Activated CD4-positive, alpha-beta T cell treated with anti-CD3 and anti-CD28 coated beads, Interleukin-2, amount 10 ng/mL, durations not matched to agents 24 days and 14 days (primary cell): Measurements from ENCODE around the gene NIM1K. TPM values are rescaled to one million over a fixed set of nuclear protein-coding genes. Genes with fewer than 3 reads are reported as not detected.

Source experiments
- total RNA-seq: library from RNA; stranded (reverse); gene quantifications from 2 replicates; pipeline ENCODE4 v1.2.3, GENCODE V29; 2022

NIM1K gene
- total RNA-seq, 1 donor from 2014 or later: 0.82 TPM

Other genes starting within 250 kb of the NIM1K start
- 1.1 and 1.2 TPM in 2 replicates for gene ANXA2R, start 151.9 kb upstream of the NIM1K start, total RNA-seq
- gene ZNF131, start 71.3 kb upstream of the NIM1K start, total RNA-seq: 37.9 and 40.1 TPM in 2 replicates
- gene HMGCS1, start 121.2 kb downstream of the NIM1K start, total RNA-seq: 230 and 241 TPM in 2 replicates
- 7.4 and 7.5 TPM in 2 replicates for gene CCL28, start 220.2 kb downstream of the NIM1K start, total RNA-seq